Measurements from ENCODE around the gene MUC4. TPM values are rescaled to one million over a fixed set of nuclear protein-coding genes. Genes with fewer than 3 reads are reported as not detected.

MUC4 gene
- total RNA-seq, 2 donors from 2014 or later: 8.6 to 12.0 TPM

DNA sequence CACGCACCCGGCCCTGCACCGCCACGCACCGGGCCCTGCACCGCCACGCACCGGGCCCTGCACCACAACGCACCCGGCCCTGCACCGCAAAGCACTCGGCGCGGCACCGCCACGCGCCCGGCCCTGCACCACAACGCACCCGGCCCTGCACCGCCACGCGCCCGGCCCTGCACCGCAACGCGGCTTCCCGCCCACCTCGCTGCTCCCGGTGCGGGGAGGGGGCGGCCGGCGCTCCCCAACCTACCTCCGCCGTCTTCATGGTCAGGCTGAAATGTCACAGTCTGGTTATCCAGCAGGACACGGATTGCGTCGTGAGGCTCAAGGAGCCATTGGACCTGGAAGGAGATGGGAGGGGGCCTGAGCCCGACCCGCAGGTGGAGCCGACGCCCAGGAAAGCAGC is 49.1 kb downstream of the MUC4 start:
- WGBS: 88% methylated on average over 35 of the region's 43 CpGs
- no peaks in the 10 kb centered on the region for H3K4me1 ChIP-seq (replicated peaks)
- H3K36me3 ChIP-seq: no peaks in the 10 kb centered on the region
- H3K9me3 ChIP-seq: no peaks in the 10 kb centered on the region
- peaks cover 3% of the 10 kb centered on the region for H3K27me3 ChIP-seq (replicated peaks; ENCODE audit: insufficient read depth)
- no peak overlapping the region for H3K27ac ChIP-seq
- no peak overlapping the region for H3K4me3 ChIP-seq
- TF ChIP-seq, protein P1, sequence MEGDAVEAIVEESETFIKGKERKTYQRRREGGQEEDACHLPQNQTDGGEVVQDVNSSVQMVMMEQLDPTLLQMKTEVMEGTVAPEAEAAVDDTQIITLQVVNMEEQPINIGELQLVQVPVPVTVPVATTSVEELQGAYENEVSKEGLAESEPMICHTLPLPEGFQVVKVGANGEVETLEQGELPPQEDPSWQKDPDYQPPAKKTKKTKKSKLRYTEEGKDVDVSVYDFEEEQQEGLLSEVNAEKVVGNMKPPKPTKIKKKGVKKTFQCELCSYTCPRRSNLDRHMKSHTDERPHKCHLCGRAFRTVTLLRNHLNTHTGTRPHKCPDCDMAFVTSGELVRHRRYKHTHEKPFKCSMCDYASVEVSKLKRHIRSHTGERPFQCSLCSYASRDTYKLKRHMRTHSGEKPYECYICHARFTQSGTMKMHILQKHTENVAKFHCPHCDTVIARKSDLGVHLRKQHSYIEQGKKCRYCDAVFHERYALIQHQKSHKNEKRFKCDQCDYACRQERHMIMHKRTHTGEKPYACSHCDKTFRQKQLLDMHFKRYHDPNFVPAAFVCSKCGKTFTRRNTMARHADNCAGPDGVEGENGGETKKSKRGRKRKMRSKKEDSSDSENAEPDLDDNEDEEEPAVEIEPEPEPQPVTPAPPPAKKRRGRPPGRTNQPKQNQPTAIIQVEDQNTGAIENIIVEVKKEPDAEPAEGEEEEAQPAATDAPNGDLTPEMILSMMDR (IDR thresholded peaks at IDR 0.05): no peak
- no peak for TF ChIP-seq POLR2A (IDR thresholded peaks at IDR 0.05)
- no peak for TF ChIP-seq POLR2AphosphoS5 (IDR thresholded peaks at IDR 0.05)
- intact Hi-C loops (cut with DNase I): no loop called here
- DNase-seq (ENCODE audit: low spot score): no peak

DNA sequence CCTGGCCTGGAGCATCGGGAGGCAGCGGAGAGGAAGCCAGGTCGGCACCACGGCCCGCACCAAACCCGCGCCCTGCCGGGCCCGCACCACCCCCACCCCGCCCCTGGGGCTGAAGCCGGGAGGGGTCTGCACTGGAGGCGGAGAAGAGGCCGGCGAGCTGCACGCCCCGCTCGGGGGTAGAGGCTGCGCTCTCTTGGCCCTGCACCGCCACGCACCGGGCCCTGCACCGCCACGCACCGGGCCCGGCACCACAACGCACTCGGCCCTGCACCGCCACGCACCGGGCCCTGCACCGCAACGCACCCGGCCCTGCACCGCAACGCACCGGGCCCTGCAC is 49.5 kb downstream of the MUC4 start:
- intact Hi-C loops (cut with DNase I): no loop called here

DNA sequence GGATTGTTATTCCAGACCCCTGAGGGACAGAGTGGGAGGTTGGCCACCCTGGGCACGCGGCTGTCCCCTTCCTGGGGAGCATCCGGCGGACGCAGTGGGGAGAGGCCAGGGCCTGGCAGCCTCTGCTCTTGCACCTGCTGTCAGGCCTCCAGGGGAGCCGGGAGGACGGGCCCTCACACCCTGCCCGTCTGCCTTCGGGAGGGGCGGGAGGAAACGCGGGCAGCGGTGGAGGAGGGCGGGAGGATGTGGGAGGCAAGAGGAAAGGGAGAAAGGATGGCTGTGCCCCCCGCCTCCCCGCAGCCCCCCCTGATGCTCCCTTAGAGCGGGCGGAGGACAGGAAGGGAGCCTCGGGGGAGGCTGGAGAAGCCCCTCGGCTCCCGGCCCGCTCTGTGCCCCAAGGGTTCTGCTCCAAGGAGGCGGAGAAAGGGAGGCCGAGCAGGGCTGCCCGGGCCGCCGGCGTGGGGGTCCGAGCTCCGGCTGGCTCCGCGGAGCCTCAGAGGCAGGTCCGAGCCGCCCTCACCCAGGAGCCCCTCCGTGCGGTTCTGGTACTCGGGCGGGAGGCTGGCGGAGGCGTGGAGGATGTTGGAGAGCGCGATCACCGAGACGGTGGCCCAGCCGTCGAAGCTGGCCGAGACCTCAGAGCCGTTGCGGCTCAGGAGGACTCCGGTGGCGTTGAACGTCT is 50.0 kb downstream of the MUC4 start:
- peaks cover 3% of the 10 kb centered on the region for H3K27me3 ChIP-seq (replicated peaks; ENCODE audit: insufficient read depth)
- intact Hi-C loops (cut with DNase I): no loop called here
- no peak overlapping the region for H3K4me3 ChIP-seq
- TF ChIP-seq POLR2AphosphoS5 (IDR thresholded peaks at IDR 0.05) (no peak), POLR2A (IDR thresholded peaks at IDR 0.05) (no peak)
- TF ChIP-seq, protein P1 (IDR thresholded peaks at IDR 0.05): no peak
- no peak for DNase-seq (ENCODE audit: low spot score)
- H3K4me1 ChIP-seq (replicated peaks): no peaks in the 10 kb centered on the region
- H3K27ac ChIP-seq: no peak overlapping the region
- no peaks in the 10 kb centered on the region for H3K36me3 ChIP-seq
- no peaks in the 10 kb centered on the region for H3K9me3 ChIP-seq
- 13% methylated on average over 45 of the region's 52 CpGs for WGBS

More for the DNA sequence above, 49.5 kb downstream of the MUC4 start:
- DNase-seq (ENCODE audit: low spot score): no peak
- Histone ChIP-seq H3K27ac (no peak overlapping the region), H3K4me3 (no peak overlapping the region), H3K4me1 (replicated peaks) (no peaks in the 10 kb centered on the region), H3K36me3 (no peaks in the 10 kb centered on the region), H3K27me3 (replicated peaks; ENCODE audit: insufficient read depth) (peaks cover 3% of the 10 kb centered on the region), H3K9me3 (no peaks in the 10 kb centered on the region)
- TF ChIP-seq POLR2A (IDR thresholded peaks at IDR 0.05) (no peak), POLR2AphosphoS5 (IDR thresholded peaks at IDR 0.05) (no peak)
- TF ChIP-seq, protein P1 (IDR thresholded peaks at IDR 0.05): no peak
- WGBS: 61% methylated on average over 31 of the region's 36 CpGs

DNA sequence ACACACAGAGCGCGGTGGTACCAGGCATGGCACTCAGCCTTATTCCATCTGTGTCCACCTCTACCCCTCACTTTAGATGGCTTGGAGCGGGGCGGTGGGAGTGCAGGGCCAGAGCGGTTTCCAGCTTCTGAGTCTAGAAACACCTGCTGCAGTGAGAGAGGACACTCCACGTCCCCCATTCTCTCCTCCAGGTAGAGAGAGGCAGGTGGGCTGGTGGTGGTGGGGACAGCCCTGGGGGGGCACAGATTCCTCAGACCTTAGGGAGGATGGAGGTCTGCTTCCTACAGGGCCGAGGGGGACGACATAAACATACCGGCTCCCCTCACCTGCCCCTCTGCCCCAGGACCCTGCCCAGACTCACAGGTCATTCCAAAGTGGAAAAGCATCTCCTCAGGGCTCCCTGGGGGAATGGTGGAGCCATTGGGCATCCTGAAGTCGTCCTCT is 50.6 kb downstream of the MUC4 start:
- intact Hi-C loops (cut with DNase I): no loop called here
- no peak for DNase-seq (ENCODE audit: low spot score)
- Histone ChIP-seq H3K9me3 (no peaks in the 10 kb centered on the region), H3K27me3 (replicated peaks; ENCODE audit: insufficient read depth) (peaks cover 3% of the 10 kb centered on the region), H3K27ac (no peak overlapping the region), H3K4me1 (replicated peaks) (no peaks in the 10 kb centered on the region), H3K36me3 (no peaks in the 10 kb centered on the region), H3K4me3 (no peak overlapping the region)
- 79% methylated on average over 10 of the region's 10 CpGs for WGBS
- TF ChIP-seq POLR2AphosphoS5 (IDR thresholded peaks at IDR 0.05) (no peak), POLR2A (IDR thresholded peaks at IDR 0.05) (no peak)
- TF ChIP-seq, protein P1 (IDR thresholded peaks at IDR 0.05): no peak

Data from prostate gland (tissue), 2 donors.